Activated CD4-positive, CD25-positive, alpha-beta regulatory T cell (primary cell): ENCODE measurements around the gene FBXL16.

ENCODE experiments used
- DNase-seq, 4 experiments: peaks; one replicate each; lab custom pipeline; 2025; lab: John Stamatoyannopoulos, UW

Gene FBXL16

DNA sequence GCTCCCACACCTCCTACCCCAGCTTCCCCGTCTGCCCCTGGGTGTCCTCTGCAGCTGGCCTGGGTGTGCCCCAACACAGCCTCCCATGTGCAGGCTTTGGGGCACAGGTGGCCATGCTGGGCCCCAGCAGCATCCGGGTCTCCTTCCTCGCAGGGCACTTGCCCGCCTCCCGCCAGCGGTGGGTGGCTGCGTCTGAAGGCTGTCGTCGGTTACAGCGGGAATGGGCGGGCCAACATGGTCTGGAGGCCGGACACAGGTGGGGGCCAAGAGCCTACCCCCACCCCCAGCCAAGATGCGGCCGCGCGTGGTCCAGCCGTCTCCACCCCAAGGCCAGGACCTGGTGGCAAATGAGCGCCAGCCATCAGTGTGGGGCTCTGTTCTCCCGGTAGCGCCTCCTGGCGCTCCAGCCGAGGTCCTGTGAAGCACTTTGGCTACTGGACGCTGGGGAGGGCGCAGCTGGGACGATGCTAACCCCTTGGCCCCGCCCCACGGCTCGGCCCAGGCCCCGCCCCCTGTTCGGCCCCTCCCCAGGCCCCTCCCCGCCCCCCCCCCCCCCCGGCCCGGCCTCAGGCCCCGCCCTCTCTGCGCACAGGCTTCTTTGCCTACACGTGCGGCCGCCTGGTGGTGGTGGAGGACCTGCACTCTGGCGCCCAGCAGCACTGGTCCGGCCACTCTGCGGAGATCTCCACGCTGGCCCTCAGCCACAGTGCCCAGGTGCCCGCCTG is 45.0 kb downstream of the FBXL16 start:
- DNase-seq = peak; percentile 45 to 66 (median 52)

DNA sequence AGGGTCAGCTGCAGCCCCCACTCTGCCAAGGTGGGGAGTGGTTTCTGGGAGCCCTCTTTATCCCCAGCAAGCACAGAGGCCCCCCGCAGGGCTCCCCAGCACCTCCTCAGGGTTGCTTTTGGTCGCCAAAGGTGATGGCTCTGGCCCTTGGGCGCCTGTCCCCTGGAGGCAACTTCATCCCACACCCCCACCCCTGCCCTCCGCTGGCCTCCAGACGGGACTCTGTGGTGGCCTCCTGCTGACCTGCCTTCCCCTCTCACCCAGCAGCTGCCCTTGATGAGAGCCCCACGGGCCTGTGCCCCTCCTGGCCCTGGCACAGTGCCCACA is 45.5 kb downstream of the FBXL16 start:
- no peak for DNase-seq

DNA sequence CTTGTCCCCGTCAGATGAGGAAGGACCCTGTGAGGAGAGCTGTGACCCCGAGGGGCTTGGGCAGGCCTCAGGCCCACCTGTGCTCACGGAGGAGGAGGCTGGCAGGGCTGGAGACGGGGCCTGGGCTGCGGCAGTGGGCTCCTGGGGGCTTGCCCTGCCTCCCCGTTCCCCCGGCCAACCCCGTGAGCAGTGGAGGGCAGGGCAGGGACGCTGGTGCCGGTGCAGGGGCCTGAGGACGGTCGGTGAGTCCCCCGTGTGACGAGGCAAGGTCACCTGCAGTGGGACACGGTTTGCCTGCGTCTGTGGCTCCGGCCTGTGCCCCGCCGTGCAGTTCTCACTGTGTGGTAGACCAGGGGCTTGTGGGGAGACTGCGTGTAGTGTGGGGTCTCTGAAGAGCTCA is 46.0 kb downstream of the FBXL16 start:
- DNase-seq = no peak

DNA sequence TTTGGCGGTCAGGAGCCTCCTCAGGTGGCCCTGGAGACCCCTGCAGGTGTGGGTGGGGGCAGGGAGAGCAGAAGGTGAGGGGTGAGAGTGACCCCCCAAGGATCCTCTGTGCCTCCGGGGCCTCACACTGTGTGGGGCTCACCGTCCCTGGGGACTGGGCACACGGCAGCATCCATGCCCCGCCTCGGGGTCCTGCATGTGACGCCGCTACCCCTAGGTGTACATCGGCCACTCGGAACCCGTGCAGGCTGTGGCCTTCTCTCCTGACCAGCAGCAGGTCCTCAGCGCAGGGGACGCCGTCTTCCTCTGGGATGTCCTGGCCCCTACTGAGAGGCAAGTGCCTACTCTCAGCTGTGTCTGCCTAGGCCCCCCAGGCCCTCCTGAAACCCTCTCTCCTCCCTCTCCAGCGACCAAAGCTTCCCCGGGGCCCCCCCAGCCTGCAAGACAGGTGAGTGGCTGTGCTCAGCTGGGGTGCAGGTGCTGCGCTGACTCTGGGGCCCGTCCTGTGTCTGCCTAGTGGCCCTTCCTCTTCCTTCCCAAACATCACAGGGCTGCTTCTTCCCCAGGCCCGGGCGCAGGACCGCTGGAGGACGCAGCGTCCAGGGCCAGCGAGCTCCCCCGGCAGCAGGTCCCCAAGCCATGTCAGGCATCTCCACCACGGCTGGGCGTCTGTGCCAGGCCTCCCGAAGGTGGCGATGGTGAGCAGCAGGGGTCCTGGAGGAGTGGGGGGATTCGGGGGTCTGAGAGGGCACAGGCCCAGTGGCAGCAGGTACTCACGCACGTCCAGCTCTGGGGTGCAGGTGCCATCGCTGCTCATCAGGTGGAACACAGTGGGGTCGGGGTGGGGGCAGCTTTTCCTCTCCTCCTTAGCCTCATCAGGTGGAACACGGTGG is 46.7 kb downstream of the FBXL16 start:
- no peak for DNase-seq

DNA sequence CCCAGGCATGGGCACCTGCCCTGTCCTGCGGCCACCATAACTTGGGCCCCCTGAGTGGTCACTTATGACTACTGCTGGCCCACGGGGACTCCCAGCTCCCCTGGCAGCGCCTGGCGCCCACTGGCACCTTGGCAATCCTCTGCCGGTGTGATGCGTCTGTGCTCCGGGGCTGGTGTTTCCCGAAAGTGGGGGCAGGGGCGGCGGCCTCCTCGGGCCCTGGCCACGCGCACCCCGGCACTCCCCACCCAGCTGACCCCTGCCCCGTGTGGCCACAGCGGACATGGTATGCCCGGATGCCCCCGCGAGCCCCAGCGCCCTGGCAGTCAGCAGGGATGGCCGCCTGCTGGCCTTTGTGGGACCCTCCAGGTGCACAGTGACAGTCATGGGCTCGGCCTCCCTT is 48.1 kb downstream of the FBXL16 start:
- no peak for DNase-seq

DNA sequence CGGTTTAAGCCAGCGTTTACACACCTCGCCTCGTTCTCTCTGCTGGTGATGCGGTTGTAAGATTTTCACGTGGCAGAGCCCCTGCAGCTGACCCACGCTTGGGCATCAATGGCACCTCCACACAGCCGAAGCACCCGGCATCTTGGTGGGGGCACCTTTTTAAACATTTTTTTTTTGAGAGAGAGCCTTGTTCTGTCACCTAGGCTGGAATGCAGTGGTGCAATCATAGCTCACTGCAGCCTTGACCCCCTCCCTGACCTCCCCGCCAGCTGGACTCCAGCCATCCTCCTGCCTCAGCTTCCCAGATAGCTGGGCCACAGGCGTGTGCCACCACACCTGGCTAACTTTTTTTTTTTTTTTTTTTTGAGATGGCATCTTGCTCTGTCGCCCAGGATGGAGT is 51.6 kb downstream of the FBXL16 start:
- no peak for DNase-seq

DNA sequence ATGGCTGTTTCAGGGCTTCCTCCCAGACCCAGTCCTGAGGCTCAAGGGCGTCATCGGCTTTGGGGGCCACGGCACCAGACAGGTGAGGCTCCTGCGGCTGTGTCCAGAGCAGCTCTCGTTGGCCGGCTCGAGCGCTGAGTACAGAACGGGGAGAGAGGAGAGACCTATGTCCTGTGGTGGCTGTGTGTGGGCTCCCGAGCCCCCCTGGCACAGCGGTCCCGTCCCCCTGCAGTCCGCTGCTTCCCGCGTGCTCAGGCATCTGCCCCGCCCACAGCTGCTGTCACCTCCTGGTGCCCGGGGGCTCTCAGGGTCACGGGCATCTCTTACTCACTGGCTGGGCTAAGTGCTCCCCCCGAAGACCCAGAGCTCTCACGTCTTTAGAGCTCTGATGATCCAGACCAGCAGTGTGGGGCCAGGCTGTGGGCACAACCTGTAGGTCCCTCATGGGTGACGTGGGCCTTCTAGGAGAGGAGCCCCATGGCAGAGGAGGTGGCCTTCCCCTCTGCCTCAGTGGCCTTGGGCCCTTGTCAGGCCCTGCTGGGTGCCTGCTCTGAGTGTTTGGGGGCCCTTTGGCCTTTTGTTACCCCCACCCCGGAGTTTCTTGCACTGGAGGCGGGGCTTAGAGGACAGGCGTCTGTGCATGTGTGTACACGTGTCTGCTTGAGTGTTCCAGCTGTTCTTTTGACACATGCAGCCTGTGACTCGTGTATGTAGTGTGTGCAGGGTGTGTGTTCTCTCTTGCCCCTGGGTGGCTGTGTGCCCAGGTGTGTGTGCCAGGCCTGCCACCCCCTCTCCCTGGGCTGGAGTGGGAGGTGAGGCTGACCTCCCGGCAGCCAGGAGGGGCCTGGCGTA is 52.9 kb downstream of the FBXL16 start:
- no peak for DNase-seq

DNA sequence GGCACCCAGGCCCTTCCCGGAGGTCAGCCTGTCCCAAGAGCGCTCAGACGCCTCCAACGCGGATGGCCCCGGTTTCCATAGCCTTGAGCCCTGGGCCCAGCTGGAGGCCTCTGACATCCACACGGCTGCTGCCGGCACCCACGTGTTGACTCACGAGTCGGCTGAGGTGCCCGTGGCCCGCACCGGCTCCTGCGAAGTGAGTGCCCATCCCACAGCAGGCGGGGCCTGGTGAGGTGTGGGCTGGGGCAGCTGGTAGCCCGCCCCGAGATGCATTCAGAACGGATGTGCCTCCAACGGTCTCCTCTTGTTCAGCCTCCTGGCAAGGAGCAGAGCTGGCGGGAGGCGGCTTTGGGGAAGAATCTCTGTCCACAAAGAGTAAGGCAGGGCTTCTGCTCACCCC is 53.8 kb downstream of the FBXL16 start:
- DNase-seq = no peak

DNA sequence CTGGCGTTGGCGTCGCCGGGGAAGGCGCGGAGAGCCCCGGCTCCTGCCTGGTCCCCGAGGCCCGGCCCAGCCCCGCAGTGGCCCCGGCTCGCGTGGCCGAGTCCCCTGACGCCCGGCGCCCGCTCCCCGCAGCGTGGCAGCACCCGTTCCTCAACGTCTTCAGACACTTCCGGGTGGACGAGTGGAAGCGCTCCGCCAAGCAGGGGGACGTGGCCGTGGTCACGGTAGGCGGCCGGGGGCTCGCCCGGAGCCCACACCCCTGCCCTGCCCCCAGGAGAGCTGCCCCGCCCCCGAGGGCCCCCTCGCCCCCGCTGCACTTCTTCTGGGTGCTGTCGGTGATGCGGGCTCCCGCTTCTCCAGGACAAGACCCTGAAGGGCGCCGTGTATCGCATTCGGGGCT is 56.0 kb downstream of the FBXL16 start:
- no peak for DNase-seq

DNA sequence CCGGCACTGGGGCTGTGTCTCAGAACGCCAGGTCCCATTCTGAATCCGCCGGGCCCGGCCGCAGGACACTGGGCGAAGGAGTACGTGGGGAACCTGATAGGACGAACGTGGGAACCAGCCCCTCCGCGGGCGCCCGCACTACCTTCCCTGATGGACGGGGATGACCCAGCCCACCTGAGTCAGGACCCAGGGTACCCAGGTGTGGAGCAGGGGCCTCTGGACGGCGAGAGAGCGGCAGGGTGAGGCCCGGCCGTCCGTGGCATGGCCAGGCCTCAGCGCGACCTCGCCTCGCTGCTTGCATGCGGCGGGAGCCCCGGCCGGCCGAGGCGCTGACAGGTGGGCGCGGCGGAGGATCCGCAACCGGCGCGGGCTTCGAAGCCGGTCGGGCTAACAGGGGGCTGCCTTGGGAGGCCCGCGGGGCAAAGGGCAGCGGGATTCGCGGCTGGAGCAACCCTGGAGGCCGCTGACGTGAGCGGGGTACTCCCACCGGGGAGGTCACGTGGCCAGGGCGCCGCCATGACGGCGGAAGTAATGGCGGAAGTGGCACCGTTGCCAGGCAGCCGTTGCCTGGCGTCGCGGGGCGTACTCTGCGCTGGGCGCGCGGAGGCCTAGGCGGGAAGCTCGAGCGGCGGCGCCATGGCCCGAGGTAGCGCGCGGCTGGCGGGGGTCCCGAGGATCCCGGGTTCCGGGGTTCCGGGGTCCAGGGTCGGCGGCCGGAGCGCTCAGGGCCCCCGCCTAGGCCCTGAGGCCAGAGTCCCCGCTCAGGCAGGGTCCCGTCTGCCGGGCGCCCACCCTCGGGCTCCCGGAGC is 56.6 kb downstream of the FBXL16 start, which contains the start of gene WDR90:
Gene WDR90, plus strand, starts transcription at position 585 of the 809 bp plus-strand sequence. Its CDS starts 52 bp downstream, at position 637.
- DNase-seq = peak; percentile 80 to 90 (median 86)

DNA sequence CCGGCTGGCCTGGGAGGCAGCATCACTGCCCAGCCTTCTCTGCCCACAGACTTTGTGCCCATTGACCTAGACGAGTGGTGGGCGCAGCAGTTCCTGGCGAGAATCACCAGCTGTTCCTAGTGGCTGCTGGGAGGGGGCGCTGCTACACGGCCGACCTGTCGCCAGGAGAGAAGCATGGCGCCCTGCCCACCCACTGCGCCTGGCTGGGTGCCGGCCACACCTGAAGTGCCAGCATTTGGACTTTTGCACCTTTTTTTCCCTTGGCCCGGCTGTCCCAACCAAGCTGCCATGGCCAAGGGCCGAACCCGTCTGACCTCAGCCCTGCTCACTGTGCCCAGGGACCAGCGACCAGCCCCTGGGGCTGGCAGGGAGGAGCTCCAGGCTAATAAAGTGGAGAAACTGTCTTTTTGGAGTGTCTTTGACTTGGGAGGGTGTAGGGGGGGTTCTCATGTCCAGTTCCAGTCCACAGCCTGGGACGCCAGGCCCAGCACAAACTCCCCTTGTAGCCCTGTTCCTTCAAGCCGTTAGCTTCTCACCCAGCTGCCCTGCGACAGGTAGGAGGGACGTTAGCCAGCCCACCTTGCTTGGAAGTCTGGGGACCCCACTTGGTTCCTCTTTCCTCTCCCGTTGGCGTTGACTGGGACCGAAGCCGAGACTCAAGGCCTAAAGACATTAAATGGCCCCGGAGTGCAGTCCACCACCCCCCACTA is 57.4 kb downstream of the FBXL16 start:
- DNase-seq = peak in 1 of 4 experiments; percentile 16

DNA sequence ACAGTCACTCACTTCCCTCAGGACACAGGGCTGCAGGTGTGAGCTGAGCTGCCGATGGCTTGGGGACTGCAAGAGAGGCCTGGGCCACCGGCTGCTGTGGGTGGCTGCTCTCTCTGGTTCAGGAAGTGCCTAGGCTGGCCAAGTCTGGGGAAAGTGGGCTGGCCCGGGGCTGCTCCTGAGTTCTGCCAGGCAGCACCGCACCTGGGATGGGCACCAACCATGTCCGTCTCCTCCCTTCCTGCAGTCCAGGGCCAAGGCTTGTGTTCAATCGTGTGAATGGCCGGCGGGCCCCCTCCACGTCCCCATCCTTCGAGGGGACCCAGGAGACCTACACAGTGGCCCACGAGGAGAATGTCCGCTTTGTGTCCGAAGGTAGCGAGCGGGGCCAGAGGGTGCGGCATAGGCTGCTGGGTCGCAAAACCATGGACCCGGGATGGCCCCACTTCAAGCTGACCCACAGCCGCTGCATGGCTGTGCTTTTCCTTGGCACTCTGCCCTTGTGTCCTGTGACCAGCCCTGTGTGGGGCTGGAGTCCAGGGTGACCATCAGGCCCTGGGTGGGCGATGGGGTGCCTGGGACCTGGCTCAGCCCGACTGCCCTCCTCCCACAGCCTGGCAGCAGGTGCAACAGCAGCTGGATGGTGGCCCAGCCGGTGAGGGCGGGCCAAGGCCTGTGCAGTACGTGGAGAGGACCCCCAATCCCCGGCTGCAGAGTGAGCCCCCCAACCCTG is 58.3 kb downstream of the FBXL16 start:
- no peak for DNase-seq

DNA sequence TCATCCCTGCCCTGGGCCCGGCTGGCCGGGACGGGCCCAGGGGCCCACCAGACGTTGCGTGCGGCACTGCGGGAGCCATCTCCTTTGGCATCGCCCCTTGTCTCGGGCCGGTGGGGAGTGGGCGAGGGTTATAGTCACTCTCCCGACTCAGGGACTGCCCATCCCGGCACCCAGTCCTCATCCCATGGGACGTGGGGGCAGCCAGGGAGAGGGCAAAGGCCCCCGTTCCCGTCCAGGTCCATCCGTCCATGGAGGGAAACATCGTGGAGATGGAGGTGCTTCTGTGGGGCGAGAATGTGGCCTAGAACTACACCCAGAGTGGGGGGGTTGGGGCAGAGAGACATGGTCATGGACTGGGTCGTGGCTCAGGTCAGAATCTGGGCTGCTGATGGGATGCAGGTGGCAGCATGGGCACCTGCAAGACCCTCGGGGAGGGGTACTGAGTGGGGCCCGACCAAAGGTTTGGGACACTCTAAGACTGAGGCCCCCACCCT is 58.9 kb downstream of the FBXL16 start:
- DNase-seq = no peak

DNA sequence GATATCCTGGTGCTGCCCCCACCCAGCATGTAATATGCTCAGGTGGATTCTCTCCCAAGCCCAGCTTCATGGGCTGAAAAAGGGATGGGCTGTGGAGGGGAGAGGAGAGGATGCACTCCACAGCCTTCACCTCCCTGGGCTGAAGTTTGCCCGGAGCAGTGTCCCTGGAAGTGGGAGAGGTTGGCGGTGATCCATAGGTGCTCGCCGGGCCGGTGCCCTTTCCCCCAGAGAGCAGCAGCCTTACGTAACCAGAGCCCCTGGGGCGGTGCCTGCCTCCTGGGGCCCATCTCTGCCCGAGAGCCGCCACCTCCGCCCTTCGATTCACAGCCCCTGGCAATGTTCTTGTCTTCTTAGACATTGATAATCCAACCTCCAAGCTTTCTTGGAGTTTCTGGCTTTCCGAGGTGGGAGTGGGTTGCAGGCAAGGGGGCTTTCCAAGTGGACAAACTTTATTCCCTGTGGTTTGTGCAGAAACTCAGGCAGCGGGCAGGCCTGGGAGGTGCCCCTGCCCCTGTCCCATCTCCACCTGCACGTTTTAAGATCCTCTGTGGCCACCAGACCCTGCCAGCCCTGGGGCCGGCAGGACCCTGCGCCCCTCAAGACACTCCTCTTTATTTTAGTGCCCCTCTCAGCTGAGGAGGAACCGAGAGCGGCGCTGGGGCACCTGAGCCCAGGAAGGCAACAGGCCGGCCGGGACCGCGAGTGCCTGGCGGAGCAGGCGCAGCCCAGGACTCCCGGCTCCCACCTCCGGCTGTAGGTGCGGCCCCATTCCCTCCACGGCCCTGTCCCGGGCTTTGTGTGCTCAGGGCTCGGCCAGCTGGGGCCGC is 59.5 kb downstream of the FBXL16 start:
- no peak for DNase-seq

DNA sequence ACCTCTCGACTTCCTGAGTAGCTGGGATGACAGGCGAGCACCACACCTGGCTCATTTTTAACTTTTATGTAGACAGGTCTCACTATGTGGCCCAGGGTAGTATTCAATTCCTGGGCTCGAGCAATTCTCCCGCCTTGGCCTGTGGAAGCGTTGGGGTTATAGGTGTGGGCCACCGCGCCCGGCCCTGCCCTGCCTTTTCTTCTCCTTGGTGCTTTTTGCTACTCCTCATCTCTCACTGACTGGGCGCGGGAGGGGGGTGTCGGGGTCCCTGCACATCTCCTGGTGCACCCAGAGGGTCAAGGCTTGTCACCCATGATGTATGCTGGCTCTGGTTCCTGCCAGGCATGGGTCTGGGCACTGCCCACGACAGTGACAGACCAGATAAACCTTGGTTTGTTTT is 61.0 kb downstream of the FBXL16 start:
- no peak for DNase-seq

DNA sequence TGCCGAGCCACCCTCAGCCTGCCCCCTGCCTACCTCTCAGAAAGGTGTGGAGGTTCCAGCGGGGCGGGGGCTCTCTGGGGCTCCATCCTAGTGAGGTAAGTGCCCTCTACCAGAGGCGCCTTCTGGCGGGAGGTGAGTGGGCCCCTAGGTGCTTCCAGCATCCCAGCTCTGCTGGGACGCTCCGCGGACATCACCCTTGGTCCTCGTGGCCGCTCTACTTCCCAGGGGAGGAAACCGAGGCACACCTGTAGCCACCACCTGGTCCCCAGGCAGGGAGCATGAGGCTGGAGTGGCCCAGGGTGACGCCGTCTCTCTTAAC is 62.6 kb downstream of the FBXL16 start:
- DNase-seq = no peak
